Stomach (tissue), 9 donors: ENCODE measurements around the gene PMEPA1. TPM values are rescaled to one million over a fixed set of nuclear protein-coding genes. Genes with fewer than 3 reads are reported as not detected.
A peak's percentile ranks its signal among the peaks of the same experiment; 100 is the strongest.

Experiments used
- DNase-seq, 2 donors: peaks; one replicate each; pipeline versions ENCODE4 v3.0.0 to v3.0.0-alpha.2; 2013 to 2019
- H3K27ac ChIP-seq, 5 donors: fragments of 200-600 bp in 4 of 5; sonication (generic) in 4 of 5; one replicate each; pipeline ENCODE4 v1.5.1; 2013 to 2019; ENCODE audit warnings: mild to moderate bottlenecking in 1 of 5, moderate library complexity in 1 of 5
- H3K27me3 ChIP-seq, 3 donors: fragments of 200-600 bp; sonication (generic); one replicate each; pipeline ENCODE4 v1.5.1; 2017 to 2019; ENCODE audit warnings: mixed run types in 1 of 3
- H3K36me3 ChIP-seq, 4 donors: fragments of 200-600 bp; sonication (generic); 1 replicate in 3 of 4; 2 replicates in 1 of 4; pipeline ENCODE4 v1.5.1; 2016 to 2019
- H3K4me1 ChIP-seq, 4 donors: fragments of 200-600 bp; sonication (generic); one replicate each; pipeline ENCODE4 v1.5.1; 2016 to 2019
- H3K4me3 ChIP-seq, 4 donors: fragments of 200-600 bp; sonication (generic) in 3 of 4; one replicate each; pipeline ENCODE4 v1.5.1; 2016 to 2019; ENCODE audit warnings: mild to moderate bottlenecking in 1 of 4
- H3K9me3 ChIP-seq, 4 donors: fragments of 200-600 bp; sonication (generic); one replicate each; pipeline ENCODE4 v1.5.1; 2016 to 2019
- CTCF ChIP-seq, 7 experiments: fragments of 450-650 bp in 4 of 7; fragments of 200-600 bp in 3 of 7; sonication (generic) in 3 of 7; IDR thresholded peaks; one replicate each; pipeline ENCODE4 v1.5.1; 2016 to 2019; ENCODE audit warnings: antibody characterized with exemption in 7 of 7, control low read depth in 2 of 7, mild to moderate bottlenecking in 1 of 7
- EP300 ChIP-seq: sonication (generic); formaldehyde crosslinking; IDR thresholded peaks from one replicate; pipeline ENCODE4 v1.6.1; 2017; ENCODE audit warnings: antibody characterized with exemption
- POLR2A ChIP-seq, 4 donors: fragments of 450-650 bp; IDR thresholded peaks; one replicate each; pipeline ENCODE4 v1.6.1; 2016; ENCODE audit warnings: antibody characterized with exemption in 4 of 4, control low read depth in 2 of 4, mild to moderate bottlenecking in 1 of 4, moderate library complexity in 1 of 4
- POLR2AphosphoS5 ChIP-seq, 3 donors: sonication (generic); formaldehyde crosslinking; IDR thresholded peaks; one replicate each; pipeline ENCODE4 v1.6.1; 2016; ENCODE audit warnings: antibody characterized with exemption in 3 of 3
- WGBS, 5 donors: extraction: QIAGEN DNeasy Blood & Tissue Kit in 3 of 5; methylation state at CpG; one replicate each; pipeline versions ENCODE4 v1.1.5 to v1.1.7; 2013 to 2018; 5-methylcytosine and 5-hydroxymethylcytosine counted together
- intact Hi-C: fragments of 100-400 bp; cut with DNase I; formaldehyde crosslinking; loops from one replicate; pipeline ENCODE4 v1.15.1; 2023; ENCODE audit warnings: low total_unique reads
- polyA plus RNA-seq, 3 donors: library from polyadenylated mRNA; stranded (reverse); fragments of 200-250 nt; gene quantifications; one replicate each; pipeline ENCODE4 v1.2.3, GENCODE V29; 2013
- total RNA-seq, 5 donors: library from RNA; depleted of rRNA; stranded (reverse); fragments of >200 nt; gene quantifications; one replicate each; pipeline versions ENCODE4 v1.1.0 to v1.2.3, GENCODE V29; 2014 to 2016
- donor health status: healthy with polysubstance abuse.
- donor health status: Bipolar disorder and iron deficiency.
- donor health status: healthy.

Gene PMEPA1
- total and polyA plus RNA-seq, 8 donors: 5.3 to 17.2 (median 8.0) TPM; not detected in 1

GRCh38 chr20:57756213-57756612 is 46.4 kb upstream of the PMEPA1 start:
- DNase-seq: no peak
- intact Hi-C loops: no loop called here
- no peak overlapping the region for H3K4me3 ChIP-seq
- no peak for TF ChIP-seq POLR2AphosphoS5 (IDR thresholded peaks at IDR 0.05)
- TF ChIP-seq EP300: no peak
- TF ChIP-seq CTCF (IDR thresholded peaks at IDR 0.05): no peak
- TF ChIP-seq POLR2A (IDR thresholded peaks at IDR 0.05): no peak
- no peak overlapping the region for H3K27ac ChIP-seq
- peaks cover 0 to 14% (median 6%) of the 10 kb centered on the region in 4 donors for H3K9me3 ChIP-seq
- H3K4me1 ChIP-seq: no peaks in the 10 kb centered on the region
- WGBS, 5 donors: 83 to 97% (median 85%) methylated on average over 4 of the region's 4 CpGs
- no peaks in the 10 kb centered on the region for H3K27me3 ChIP-seq
- no peaks in the 10 kb centered on the region for H3K36me3 ChIP-seq

GRCh38 chr20:57755609-57756008 is 45.8 kb upstream of the PMEPA1 start:
- Histone ChIP-seq H3K36me3 (no peaks in the 10 kb centered on the region), H3K27me3 (no peaks in the 10 kb centered on the region), H3K4me1 (no peaks in the 10 kb centered on the region), H3K4me3 (no peak overlapping the region), H3K27ac (no peak overlapping the region), H3K9me3 (peaks cover 0 to 14% (median 6%) of the 10 kb centered on the region in 4 donors)
- 68 to 88% (median 78%) methylated on average over 1 of the region's 1 CpG for WGBS, 5 donors
- DNase-seq: no peak
- intact Hi-C loops: no loop called here
- no peak for TF ChIP-seq EP300
- no peak for TF ChIP-seq CTCF (IDR thresholded peaks at IDR 0.05)
- no peak for TF ChIP-seq POLR2A (IDR thresholded peaks at IDR 0.05)
- no peak for TF ChIP-seq POLR2AphosphoS5 (IDR thresholded peaks at IDR 0.05)

- WGBS, 5 donors: 66 to 75% (median 73%) methylated on average over 3 of the region's 3 CpGs
- H3K27ac ChIP-seq: no peak overlapping the region
- TF ChIP-seq POLR2AphosphoS5 (IDR thresholded peaks at IDR 0.05) (no peak), POLR2A (IDR thresholded peaks at IDR 0.05) (no peak), EP300 (no peak), CTCF (IDR thresholded peaks at IDR 0.05) (no peak)
Observed at GRCh38 chr20:57754190-57754589, 44.4 kb upstream of the PMEPA1 start.

GRCh38 chr20:57753332-57754164 is 43.7 kb upstream of the PMEPA1 start:
- H3K4me1 ChIP-seq: peaks cover 13 to 18% (median 16%) of the 10 kb centered on the region in 4 donors
- peak in 1 of 2 donors; percentile 29 for DNase-seq
- no peak overlapping the region for H3K4me3 ChIP-seq
- TF ChIP-seq POLR2A (IDR thresholded peaks at IDR 0.05) (no peak), CTCF (IDR thresholded peaks at IDR 0.05) (no peak), POLR2AphosphoS5 (IDR thresholded peaks at IDR 0.05) (no peak), EP300 (no peak)
- 54 to 74% (median 66%) methylated on average over 14 of the region's 14 CpGs for WGBS, 5 donors
- H3K27me3 ChIP-seq: no peaks in the 10 kb centered on the region
- peaks cover 0 to 14% (median 6%) of the 10 kb centered on the region in 4 donors for H3K9me3 ChIP-seq
- intact Hi-C loops: no loop called here
- no peaks in the 10 kb centered on the region for H3K36me3 ChIP-seq
- H3K27ac ChIP-seq: no peak overlapping the region

More at GRCh38 chr20:57754190-57754589, 44.4 kb upstream of the PMEPA1 start:
- Histone ChIP-seq H3K4me3 (no peak overlapping the region), H3K9me3 (peaks cover 0 to 14% (median 6%) of the 10 kb centered on the region in 4 donors), H3K27me3 (no peaks in the 10 kb centered on the region), H3K36me3 (no peaks in the 10 kb centered on the region), H3K4me1 (peaks cover 7 to 11% (median 9%) of the 10 kb centered on the region in 4 donors)
- no peak for DNase-seq
- intact Hi-C loops: no loop called here
